ENCODE measurements around the gene ZC3H7A.
"Not testable (repeated sequence)": the region's sequence is repeated elsewhere in the genome, so short reads cannot be mapped to it uniquely, and the experiment has no call there.

The ZC3H7A gene

GRCh38 chr16:11799509-11800381 lies 2.7 kb upstream of the ZC3H7A start:
- no peak for DNase-seq (ENCODE audit: low spot score)

DNA sequence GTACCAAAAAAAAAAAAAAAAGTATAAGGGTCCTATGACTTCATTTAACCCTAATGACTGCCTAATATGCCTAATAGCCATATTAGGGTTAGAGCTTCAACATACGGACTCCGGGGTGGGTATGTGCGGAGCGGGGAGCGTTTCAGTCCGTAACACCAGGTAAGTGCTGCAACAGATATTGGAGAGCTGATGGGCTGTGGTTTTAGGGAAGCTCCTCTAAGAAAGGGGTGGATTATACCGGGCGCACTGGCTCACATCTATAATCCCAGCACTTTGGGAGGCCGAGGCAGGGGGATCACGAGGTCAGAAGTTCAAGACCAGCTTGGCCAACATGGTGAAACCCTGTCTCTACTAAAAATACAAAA lies 1.9 kb upstream of the ZC3H7A start:
- no peak for DNase-seq (ENCODE audit: low spot score)

- no peak for DNase-seq (ENCODE audit: low spot score)
Measured at GRCh38 chr16:11797957-11798299, 870 bp upstream of the ZC3H7A start.

DNA sequence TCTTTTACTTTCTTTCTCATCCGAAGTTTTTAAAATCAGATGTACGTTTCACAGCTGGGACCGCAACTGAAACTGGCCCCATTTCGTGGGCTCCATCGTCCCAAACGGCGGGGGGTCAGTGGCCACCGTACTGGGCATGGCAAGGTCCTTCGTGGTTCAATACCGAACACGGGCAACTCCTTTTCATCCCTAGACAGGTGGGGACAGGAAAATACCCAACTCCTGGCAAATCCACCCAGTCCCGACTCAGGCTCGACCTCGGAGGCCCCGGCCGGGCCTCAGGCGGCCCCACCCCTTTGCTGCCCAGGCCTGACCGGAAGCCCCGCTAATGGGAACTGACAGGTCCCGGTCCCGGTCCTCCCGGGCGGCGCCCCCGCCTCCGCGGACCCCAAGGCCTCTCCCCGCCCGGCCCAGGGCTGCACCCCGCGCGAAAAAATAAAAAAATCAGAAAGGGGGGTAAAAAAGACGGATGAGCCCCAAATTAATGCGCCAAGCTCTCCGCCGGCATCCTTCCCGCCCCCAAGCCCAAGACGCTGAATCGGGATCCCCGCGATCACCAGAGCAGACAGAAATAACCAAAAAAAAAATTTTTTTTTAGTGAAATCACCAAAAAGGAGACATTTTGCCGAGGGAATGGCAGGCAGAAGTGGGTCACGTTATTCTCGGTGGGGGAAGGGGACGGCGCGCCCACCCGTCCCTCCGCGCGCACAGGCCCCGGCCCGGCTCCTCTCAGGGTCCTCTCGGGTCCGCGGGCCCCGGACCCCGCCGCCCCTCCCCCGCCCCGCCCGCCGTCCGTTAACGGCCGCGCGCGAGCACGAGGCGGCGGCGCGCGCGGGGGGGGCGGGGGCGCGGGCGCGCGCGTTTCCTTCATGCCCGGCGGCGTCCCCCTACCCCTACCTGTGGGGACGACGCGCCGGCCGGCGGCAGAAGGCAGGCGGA lies 562 bp downstream of the ZC3H7A start:
- DNase-seq (ENCODE audit: low spot score): no peak

GRCh38 chr16:11795887-11796226 lies 1.2 kb downstream of the ZC3H7A start:
- DNase-seq (ENCODE audit: low spot score): no peak

DNA sequence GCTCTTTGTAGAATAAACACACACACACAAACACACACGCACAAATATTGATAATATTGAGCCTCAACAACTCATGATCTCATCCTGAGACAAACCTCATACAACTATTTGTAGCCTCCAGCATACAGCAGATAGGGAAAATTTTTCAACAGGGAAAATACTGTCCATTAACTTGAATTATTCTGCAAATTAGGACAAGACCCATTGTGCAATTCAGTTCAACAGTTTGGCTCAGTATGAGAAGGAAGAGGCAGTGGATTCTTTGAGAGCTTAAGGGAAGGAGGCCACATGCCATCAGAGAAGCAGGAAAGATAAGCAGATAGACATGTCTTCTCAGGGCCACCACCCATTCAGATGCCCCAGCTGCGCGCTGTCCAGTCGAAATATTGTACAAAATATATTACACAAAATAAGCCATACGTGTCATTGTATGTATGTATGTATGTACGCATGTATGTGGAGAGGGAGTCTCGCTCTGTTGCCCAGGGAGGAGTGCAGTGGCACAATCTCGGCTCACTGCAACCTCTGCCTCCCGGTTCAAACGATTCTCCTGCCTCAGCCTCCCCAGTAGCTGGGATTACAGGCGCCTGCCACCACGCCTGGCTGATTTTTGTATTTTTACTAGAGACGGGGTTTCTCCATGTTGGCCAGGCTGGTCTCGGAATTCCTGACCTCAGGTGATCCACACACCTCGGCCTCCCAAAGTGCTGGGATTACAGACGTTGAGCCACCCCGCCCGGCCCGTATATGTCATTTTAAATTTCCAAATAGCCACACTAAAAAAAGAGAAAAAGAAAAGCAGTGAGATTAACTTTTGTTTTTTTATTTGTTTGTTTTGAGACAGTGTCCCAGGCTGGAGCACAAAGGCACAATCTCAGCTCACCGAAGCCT lies 1.8 kb downstream of the ZC3H7A start:
- DNase-seq (ENCODE audit: low spot score): no peak

- no peak for DNase-seq (ENCODE audit: low spot score)
Measured at GRCh38 chr16:11794447-11794846, 2.6 kb downstream of the ZC3H7A start.

DNA sequence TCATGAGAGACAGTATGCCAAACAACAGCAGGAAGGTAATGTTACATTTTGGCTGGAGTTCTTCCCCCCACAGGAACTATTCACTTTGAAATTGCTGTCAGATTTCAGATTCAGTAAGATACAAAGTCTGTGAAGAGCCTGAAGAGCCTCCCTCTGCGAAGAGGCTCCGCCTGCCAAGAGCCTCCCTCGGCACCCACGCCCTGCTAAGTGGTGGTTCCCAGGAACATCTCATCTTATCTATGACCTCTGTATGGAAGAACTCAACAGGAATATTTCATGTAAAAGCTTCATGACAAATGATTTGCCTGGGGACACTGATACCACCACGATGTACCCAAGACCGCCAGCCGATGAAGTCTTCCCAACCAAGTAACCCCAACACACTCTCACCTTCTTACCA lies 3.2 kb downstream of the ZC3H7A start:
- no peak for DNase-seq (ENCODE audit: low spot score)

- no peak for DNase-seq (ENCODE audit: low spot score)
Measured at GRCh38 chr16:11792410-11793241, 4.4 kb downstream of the ZC3H7A start.

GRCh38 chr16:11791144-11791828 lies 5.8 kb downstream of the ZC3H7A start:
- DNase-seq (ENCODE audit: low spot score): no peak

DNA sequence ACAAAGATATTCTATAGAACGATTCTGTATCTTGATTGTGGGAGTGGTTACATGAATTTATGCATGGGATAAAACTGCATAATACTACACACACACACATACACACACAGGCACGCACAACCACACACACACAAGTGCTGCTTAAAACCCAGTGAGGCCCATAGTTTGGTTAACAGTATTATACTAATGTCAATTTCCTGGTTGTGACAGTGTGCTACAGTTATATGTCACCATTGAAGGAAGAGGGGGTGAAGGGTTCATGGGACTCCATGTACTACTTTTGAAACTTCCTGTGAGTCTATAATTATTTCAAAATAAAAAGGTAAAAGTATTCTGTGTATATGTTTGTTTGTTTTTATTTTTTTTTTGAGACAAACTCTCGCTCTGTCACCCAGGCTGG lies 8.1 kb downstream of the ZC3H7A start:
- DNase-seq (ENCODE audit: low spot score): no peak

- not testable (repeated sequence) for DNase-seq (ENCODE audit: low spot score)
Measured at GRCh38 chr16:11784980-11785599, 12.0 kb downstream of the ZC3H7A start.

DNA sequence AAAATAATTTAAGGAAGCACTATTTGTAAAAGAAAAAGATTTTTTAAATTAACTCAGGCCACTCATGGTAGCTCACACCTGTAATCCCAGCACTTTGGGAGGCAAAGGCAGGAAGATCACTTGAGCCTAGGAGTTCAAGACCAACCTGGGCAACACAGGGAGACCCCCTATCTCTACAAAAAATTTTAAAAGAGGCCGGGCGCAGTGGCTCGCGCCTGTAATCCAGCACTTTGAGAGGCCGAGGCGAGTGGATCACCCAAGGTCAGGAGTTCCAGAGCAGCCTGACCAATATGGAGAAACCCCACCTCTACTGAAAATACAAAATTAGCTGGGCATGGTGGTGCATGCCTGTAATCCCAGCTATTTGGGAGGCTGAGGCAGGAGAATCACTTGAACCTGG lies 12.7 kb downstream of the ZC3H7A start:
- DNase-seq (ENCODE audit: low spot score): not testable (repeated sequence)

DNA sequence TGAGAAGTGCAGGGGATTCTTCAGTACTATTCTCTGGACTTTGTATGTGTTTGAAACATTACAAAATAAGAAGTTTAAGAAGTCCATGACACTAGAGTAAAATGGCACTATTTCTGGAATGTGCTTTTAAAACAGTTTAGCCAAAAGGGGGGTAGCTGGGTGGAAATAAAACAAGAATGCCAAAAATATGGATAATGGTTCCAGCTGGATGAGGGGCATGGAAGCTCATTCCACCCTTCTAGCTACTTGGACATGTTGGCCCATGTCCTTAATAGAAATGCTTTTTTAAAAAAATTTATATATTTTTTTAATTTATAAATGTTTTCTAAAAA lies 13.1 kb downstream of the ZC3H7A start:
- DNase-seq (ENCODE audit: low spot score): no peak

GRCh38 chr16:11783319-11784037 lies 13.6 kb downstream of the ZC3H7A start:
- DNase-seq (ENCODE audit: low spot score): no peak

DNA sequence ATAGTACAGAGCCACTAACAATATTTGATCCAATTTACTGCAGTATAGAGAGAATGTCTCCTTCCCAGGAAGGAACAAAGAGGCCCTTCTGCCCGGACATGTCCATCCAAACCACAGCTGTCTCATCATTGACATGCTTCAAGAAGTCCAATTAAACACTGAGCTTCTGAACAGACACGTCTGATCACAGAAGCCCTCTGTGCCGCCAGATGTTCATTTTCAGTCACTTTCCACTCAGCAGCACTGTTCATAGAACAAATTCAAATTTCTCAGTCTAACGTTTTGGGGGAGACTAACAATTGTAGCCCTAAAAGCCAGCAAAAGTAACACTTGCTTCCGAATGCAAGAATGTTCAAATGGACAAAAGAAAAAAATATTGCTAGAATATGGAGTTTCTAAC lies 15.3 kb downstream of the ZC3H7A start:
- no peak for DNase-seq (ENCODE audit: low spot score)

DNA sequence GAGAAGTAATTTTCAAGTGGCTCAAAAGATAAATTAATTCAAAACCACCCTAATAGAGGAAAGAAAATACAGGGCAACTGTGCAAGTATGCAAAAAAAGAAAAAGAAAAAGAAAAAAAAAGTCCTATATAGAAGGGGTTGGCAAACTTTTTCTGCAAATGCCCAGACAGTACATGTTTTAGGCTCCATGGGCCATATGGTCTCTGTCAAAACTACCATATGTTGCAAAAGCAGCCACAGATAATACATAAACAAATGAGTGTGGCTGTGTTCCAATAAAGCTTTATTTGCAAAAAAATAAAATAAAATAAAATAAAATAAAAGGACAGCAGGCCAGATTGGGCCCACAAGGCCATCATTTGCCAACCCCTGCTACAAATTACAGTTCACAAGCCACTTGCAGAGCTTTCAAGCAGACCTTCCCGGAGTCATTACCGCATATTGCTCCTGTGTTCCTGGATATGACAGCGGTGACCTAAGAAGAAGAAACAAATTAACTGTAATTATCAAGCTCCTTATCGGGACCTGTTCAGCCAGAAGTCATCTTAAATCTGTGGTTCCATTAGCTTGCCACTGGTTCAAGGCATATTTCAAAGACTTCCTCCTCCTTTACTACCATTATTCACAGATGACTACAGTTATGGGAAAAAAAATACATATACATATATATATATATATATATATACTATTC lies 15.9 kb downstream of the ZC3H7A start:
- no peak for DNase-seq (ENCODE audit: low spot score)

DNA sequence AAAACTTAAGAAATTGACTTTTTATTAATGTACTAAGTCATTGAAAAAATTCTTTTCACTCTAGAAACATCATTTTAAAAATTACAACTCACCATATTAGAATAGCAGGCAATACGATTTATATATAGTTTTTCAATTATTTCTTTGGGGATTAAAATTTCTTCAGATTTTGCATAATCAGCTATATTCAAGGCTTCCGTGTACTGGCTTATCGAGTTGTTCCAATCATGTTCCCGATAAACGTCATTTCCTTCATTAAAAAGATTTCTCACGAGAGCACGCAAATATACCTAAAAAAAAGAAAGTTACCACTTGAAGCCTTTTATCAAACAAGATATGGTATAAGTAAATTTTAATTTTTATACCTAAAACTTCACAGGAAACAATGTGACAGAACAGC lies 18.0 kb downstream of the ZC3H7A start:
- no peak for DNase-seq (ENCODE audit: low spot score)

DNA sequence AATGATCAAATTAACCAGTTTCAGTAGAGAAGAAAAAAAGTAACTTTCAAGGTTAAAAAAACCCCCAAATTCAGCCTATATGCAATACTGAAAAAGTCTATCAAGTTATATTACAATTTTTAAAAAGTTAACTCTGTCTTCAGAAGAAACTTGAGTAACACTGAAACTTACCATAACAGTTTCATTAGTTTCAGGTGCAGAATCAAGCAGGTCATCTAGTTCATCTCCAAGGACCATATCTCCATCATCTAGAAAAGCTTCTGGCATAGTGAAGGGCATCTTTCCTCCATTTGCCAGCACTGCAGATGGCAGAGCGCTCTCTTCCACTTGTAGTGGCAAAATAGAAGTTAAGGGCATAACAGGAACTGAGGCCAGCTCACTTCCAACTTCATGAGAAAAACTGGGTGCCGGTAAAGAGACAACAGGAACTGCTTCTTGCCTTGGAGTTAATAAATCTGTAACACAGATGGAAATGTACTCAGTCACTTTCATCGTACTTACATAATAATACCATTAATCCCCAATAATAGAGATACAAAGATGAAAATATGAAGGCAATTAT lies 22.9 kb downstream of the ZC3H7A start:
- DNase-seq (ENCODE audit: low spot score): no peak

Measured in SW480 (cell line).